HuH-7 (cell line): Measurements from ENCODE around the gene SIPA1L3.
"Not testable (repeated sequence)": the region's sequence is repeated elsewhere in the genome, so short reads cannot be mapped to it uniquely, and the experiment has no call there.

ENCODE experiments used
- DNase-seq: peaks from one replicate; pipeline ENCODE4 v3.0.0; 2011; ENCODE audit warnings: low spot score

Gene SIPA1L3

GRCh38 chr19:37906869-37907734, at the start of gene SIPA1L3:
Gene SIPA1L3, plus strand, starts transcription at chr19:37907208. Its CDS starts 174,358 bp downstream, at chr19:38081566.
- peak; percentile 94 for DNase-seq

- no peak for DNase-seq
These were observed 42.5 kb upstream of the SIPA1L3 start for GRCh38 chr19:37864501-37864900.

- not testable (repeated sequence) for DNase-seq
These were observed 41.1 kb upstream of the SIPA1L3 start for GRCh38 chr19:37865930-37866329.

GRCh38 chr19:37867831-37868230, 39.2 kb upstream of the SIPA1L3 start:
- no peak for DNase-seq

GRCh38 chr19:37869766-37870340, 37.2 kb upstream of the SIPA1L3 start:
- DNase-seq = no peak

- DNase-seq = no peak
These were observed 34.6 kb upstream of the SIPA1L3 start for GRCh38 chr19:37872383-37872782.

GRCh38 chr19:37874784-37875183, 32.2 kb upstream of the SIPA1L3 start:
- no peak for DNase-seq

- DNase-seq = no peak
These were observed 31.0 kb upstream of the SIPA1L3 start for GRCh38 chr19:37876032-37876431.

- DNase-seq = no peak
These were observed 29.9 kb upstream of the SIPA1L3 start for GRCh38 chr19:37877147-37877546.

GRCh38 chr19:37885392-37885791, 21.6 kb upstream of the SIPA1L3 start:
- no peak for DNase-seq

- DNase-seq = no peak
These were observed 20.4 kb upstream of the SIPA1L3 start for GRCh38 chr19:37886571-37886970.

GRCh38 chr19:37893845-37894575, 13.0 kb upstream of the SIPA1L3 start:
- DNase-seq = no peak

- DNase-seq = no peak
These were observed 10.8 kb upstream of the SIPA1L3 start for GRCh38 chr19:37896180-37896579.

- no peak for DNase-seq
These were observed 7.6 kb upstream of the SIPA1L3 start for GRCh38 chr19:37899453-37899852.

- no peak for DNase-seq
These were observed 7.0 kb upstream of the SIPA1L3 start for GRCh38 chr19:37899966-37900365.

GRCh38 chr19:37902668-37903067, 4.3 kb upstream of the SIPA1L3 start:
- DNase-seq = peak; percentile 89

GRCh38 chr19:37903096-37903495, 3.9 kb upstream of the SIPA1L3 start:
- DNase-seq = no peak

- peak; percentile 80 for DNase-seq
These were observed 801 bp upstream of the SIPA1L3 start, which contains the start of gene WDR87 for GRCh38 chr19:37905946-37906868. Gene WDR87, minus strand, starts transcription at chr19:37906594. Its CDS starts 8,355 bp downstream, at chr19:37898239.

GRCh38 chr19:37907735-37908455, 887 bp downstream of the SIPA1L3 start:
- no peak for DNase-seq

GRCh38 chr19:37909661-37910199, 2.7 kb downstream of the SIPA1L3 start:
- no peak for DNase-seq

- DNase-seq = no peak
These were observed 7.9 kb downstream of the SIPA1L3 start for GRCh38 chr19:37914908-37915307.
